Right cardiac atrium (tissue), 5 donors: Measurements from ENCODE around the gene MYOM1. TPM values are rescaled to one million over a fixed set of nuclear protein-coding genes. Genes with fewer than 3 reads are reported as not detected.
"Not testable (repeated sequence)": the region's sequence is repeated elsewhere in the genome, so short reads cannot be mapped to it uniquely, and the experiment has no call there.

Experiments
- ATAC-seq, 2 donors: fragments of 200-7000 bp; cut with Tn5 transposase; one replicate each; pipeline versions ENCODE4 v1.8.0 to v1.9.1; 2020; ENCODE audit warnings: moderate library complexity in 2 of 2, mild to moderate bottlenecking in 1 of 2
- DNase-seq, 3 donors: peaks; one replicate each; pipeline ENCODE4 v3.0.0-alpha.2; 2020
- H3K27ac ChIP-seq: one replicate; pipeline ENCODE4 v1.5.1; 2013; ENCODE audit warnings: mild to moderate bottlenecking, low read length, control low read depth, moderate library complexity
- H3K27me3 ChIP-seq: one replicate; pipeline ENCODE4 v1.6.1; 2013; ENCODE audit not compliant: control insufficient read depth, insufficient read depth
- H3K4me1 ChIP-seq: one replicate; pipeline ENCODE4 v1.6.1; 2013; ENCODE audit warnings: low read length; ENCODE audit not compliant: control insufficient read depth, insufficient read depth
- H3K4me3 ChIP-seq: one replicate; pipeline ENCODE4 v1.5.1; 2013; ENCODE audit warnings: low read length, control low read depth
- H3K9me3 ChIP-seq: one replicate; pipeline ENCODE4 v1.6.1; 2013; ENCODE audit warnings: low read length; ENCODE audit not compliant: control insufficient read depth
- WGBS: extraction: QIAGEN DNeasy Blood & Tissue Kit; methylation state at CpG from one replicate; pipeline ENCODE4 v1.1.7; 2013; 5-methylcytosine and 5-hydroxymethylcytosine counted together
- intact Hi-C, 4 donors: fragments of 100-400 bp; cut with DNase I; formaldehyde crosslinking; loops; one replicate each; pipeline versions ENCODE4 v1.11.0 to v1.14.0; 2022 to 2023
- polyA plus RNA-seq: library from polyadenylated mRNA; stranded (reverse); fragments of 200-250 nt; gene quantifications from one replicate; pipeline ENCODE4 v1.2.3, GENCODE V29; 2013
- total RNA-seq, 4 donors: library from RNA; stranded (reverse); fragmentation: NEBNext Ultra II Directional; extraction: Animal tissue kit (Norgen Biotek cat#: 25700); gene quantifications; one replicate each; pipeline ENCODE4 v1.2.1, GENCODE V29; 2021
- donor health status: healthy with polysubstance abuse.
- donor health status: DM: no; HTN: yes; CAD: no.
- donor health status: DM: no; HTN: no; CAD: no.
- donor health status: DM: no; HTN: yes; CAD: no; lungs with severe emphysema.
- donor health status: DM: yes; HTN: yes; CAD: no.

Gene MYOM1
- total and polyA plus RNA-seq, 5 donors, result 177 to 479 (median 337) TPM

DNA sequence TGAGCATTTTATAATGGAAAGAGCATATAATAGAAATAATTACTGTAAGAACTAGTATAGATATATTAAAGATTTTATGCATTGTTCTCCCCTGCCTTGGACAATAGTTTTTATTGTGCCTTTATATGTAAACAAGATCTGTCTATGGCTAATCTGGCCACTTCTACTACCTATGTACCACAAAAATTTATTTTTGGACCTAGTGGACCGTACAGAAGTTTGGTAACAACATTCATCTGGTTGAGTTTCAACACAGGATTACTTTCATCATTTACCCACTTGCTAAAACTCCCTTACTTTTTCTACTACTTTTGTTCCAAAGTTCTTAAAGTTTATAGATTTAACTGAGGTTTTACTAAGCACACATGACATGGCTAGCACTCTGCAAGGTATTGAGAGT is 13.2 kb upstream of the MYOM1 start:
- no peak overlapping the region for H3K4me3 ChIP-seq
- intact Hi-C loops, result no loop called here
- no peak overlapping the region for H3K27ac ChIP-seq
- 63% methylated on average over 1 of the region's 1 CpG for WGBS
- H3K27me3 ChIP-seq, result no peaks in the 10 kb centered on the region
- peaks cover 6% of the 10 kb centered on the region for H3K4me1 ChIP-seq
- no peak for ATAC-seq
- DNase-seq, result no peak
- no peaks in the 10 kb centered on the region for H3K9me3 ChIP-seq

DNA sequence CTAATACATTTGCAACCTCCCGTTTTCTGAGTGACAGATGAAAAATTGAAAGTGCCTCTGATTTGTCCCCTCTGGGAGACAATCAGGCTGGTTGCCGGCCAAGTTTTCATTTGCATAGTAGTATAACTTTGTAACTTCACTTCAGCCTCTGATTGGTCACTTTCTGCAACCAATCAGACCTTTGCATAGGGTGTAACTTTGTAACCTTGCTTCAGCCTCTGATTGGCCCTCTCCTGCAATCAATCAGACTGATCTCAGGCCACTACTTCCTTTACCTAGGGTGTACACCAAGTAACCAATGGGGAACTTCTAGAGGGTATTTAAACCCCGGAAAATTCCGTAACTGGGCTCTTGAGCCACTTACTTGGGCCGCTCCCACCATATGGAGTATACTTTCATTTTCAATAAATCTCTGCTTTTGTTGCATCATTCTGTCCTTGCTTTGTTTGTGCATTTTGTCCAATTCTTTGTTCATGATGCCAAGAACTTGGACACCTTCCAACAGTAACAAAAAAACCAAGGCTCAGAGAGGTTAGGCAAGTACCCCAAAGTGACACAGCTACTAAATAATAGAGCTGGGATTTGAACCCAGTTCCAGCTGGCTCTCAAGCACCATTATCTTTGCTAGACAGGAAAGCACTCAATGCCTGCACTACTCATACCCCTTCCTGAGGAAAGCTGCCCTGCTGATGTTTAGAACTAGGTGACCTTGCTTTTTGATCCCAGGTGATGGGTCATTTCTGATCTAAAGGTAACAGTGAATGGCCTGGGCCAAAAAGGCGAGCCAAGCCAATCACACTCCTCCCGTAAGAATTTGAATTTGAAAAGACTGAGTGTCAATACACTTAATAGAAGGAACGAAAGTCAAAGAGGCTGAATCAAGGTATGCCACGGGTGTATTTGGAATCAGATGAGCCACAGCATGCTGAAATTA is 10.9 kb upstream of the MYOM1 start:
- no peak for ATAC-seq
- Histone ChIP-seq H3K27ac (no peak overlapping the region), H3K4me1 (no peaks in the 10 kb centered on the region), H3K27me3 (no peaks in the 10 kb centered on the region), H3K4me3 (no peak overlapping the region), H3K9me3 (no peaks in the 10 kb centered on the region)
- WGBS, result 90% methylated on average over 9 of the region's 9 CpGs
- intact Hi-C loops, result no loop called here
- no peak for DNase-seq

DNA sequence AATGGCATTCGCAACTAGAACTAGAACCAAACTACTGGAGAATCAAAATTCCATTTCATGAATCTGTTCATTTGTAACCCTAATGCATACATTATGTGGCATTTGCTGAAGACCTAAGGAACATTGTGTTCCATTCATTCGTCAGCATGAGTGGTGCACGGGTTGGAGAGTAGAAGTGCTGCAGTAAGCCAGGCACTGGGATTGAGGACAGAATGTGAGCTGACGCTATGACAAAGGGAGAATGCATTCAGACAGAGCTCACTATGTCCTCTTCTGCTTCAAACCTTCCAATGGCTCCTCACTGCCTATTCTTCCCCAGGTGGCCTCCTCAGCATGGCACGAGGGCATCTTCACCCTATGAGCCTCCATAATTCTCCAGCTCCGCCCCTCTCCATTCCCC is 6.3 kb upstream of the MYOM1 start:
- no peaks in the 10 kb centered on the region for H3K27me3 ChIP-seq
- H3K27ac ChIP-seq, result no peak overlapping the region
- DNase-seq, result no peak
- H3K9me3 ChIP-seq, result no peaks in the 10 kb centered on the region
- H3K4me1 ChIP-seq, result no peaks in the 10 kb centered on the region
- ATAC-seq, result no peak
- no peak overlapping the region for H3K4me3 ChIP-seq
- intact Hi-C loops, result no loop called here
- 93% methylated on average over 6 of the region's 6 CpGs for WGBS

DNA sequence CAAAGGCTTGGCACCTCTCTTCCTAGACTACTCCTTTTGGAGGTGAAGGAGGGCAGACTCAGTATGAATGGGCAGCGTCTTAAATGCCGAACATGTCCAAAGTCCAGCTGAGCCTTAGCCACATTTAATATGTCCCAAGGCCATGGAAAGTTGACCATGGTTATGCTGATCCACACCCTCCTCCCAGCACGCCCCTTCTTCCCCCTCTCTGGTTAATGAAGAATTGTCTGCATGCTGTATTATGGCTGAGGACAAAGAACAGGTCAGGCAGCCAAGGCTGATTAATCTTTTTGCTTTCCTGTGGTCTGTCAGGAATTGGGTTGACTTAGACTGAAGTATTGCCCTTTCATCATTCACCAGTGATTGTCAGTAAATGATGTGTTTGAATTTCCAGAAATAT is 5.8 kb upstream of the MYOM1 start:
- H3K4me3 ChIP-seq, result no peak overlapping the region
- no peak overlapping the region for H3K27ac ChIP-seq
- ATAC-seq (no peak), DNase-seq (no peak)
- H3K4me1 ChIP-seq, result no peaks in the 10 kb centered on the region
- no peaks in the 10 kb centered on the region for H3K9me3 ChIP-seq
- intact Hi-C loops, result no loop called here
- WGBS, result 96% methylated on average over 3 of the region's 3 CpGs
- H3K27me3 ChIP-seq, result no peaks in the 10 kb centered on the region

DNA sequence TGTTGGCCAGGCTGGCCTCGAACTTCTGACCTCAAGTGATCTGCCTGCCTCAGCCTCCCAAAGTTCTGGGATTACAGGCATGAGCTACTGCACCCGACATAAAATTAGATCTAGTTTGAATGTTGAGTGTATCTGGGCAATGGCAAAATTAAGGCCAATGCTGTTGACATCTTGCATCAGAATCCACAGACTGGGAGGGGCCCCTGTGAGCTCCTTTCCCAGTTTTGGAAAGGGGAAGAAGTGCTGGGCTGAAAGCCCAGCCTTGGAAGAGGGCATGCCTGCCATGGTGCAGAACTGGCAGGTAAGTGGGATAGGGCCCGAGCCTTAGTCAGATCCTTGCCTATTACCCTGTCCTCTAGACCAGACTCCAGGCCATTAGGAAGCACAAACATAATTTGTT is 4.5 kb upstream of the MYOM1 start:
- Histone ChIP-seq H3K4me3 (no peak overlapping the region), H3K4me1 (no peaks in the 10 kb centered on the region), H3K27ac (no peak overlapping the region), H3K9me3 (no peaks in the 10 kb centered on the region), H3K27me3 (no peaks in the 10 kb centered on the region)
- WGBS, result 56% methylated on average over 3 of the region's 3 CpGs
- ATAC-seq (peak in 1 of 2 donors; percentile 29), DNase-seq (no peak)
- intact Hi-C loops, result no loop called here

DNA sequence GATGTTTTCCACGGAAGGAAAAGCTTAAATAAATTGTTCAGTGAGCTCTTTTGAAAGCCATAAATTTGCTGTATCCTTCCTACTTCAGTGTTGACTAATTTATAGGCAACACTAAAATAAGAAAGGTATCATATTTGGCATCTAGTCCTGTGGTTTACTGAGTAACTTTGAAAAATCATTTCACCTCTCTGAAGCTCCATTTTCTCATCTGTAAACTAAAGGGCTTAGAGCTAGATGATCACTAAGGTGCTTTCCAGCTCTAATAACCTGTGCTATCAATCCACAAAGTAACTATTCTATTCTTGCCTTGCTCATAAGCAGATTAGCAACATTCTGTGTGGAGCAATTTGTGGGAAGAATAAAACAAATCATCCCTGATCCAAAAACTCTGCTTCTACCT is 3.6 kb upstream of the MYOM1 start:
- 79% methylated on average over 1 of the region's 1 CpG for WGBS
- DNase-seq (no peak), ATAC-seq (no peak)
- no peak overlapping the region for H3K27ac ChIP-seq
- no peaks in the 10 kb centered on the region for H3K4me1 ChIP-seq
- H3K9me3 ChIP-seq, result no peaks in the 10 kb centered on the region
- no peak overlapping the region for H3K4me3 ChIP-seq
- intact Hi-C loops, result no loop called here
- H3K27me3 ChIP-seq, result no peaks in the 10 kb centered on the region

- DNase-seq, result no peak
- ATAC-seq, result no peak
- 82% methylated on average over 6 of the region's 6 CpGs for WGBS
- Histone ChIP-seq H3K4me1 (peaks cover 1% of the 10 kb centered on the region), H3K27me3 (no peaks in the 10 kb centered on the region), H3K27ac (no peak overlapping the region), H3K9me3 (no peaks in the 10 kb centered on the region), H3K4me3 (no peak overlapping the region)
- intact Hi-C loops, result no loop called here
These were observed 1.7 kb upstream of the MYOM1 start for GRCh38 chr18:3221496-3221895.

- WGBS, result 79% methylated on average over 4 of the region's 4 CpGs
- H3K4me3 ChIP-seq, result not testable (repeated sequence)
These were observed 1.1 kb upstream of the MYOM1 start for GRCh38 chr18:3220868-3221267.

DNA sequence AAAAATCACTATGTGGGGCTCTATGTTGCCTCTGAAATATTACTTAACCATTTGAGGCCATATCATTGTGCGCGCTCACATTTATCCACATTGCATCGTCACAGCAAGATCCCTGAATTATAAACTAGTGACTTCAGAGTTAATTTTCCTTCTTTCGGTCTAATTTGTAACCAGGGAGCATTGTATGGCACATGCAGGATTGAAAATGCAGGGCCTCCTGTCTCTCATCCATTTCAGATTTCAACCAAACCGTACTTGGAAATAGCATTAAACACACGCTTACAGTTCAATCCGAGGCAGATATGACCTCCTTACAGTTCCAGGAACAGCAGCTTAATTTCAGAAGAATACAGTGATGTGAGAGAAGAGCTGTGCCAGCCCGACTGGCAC is 532 bp downstream of the MYOM1 start:
- 40% methylated on average over 8 of the region's 8 CpGs for WGBS
- no peaks in the 10 kb centered on the region for H3K27me3 ChIP-seq
- H3K27ac ChIP-seq, result peak overlapping the region; percentile 96
- peaks cover 1% of the 10 kb centered on the region for H3K4me1 ChIP-seq
- DNase-seq (no peak), ATAC-seq (no peak)
- intact Hi-C loops, result no loop called here
- H3K4me3 ChIP-seq, result peak overlapping the region; percentile 86
- no peaks in the 10 kb centered on the region for H3K9me3 ChIP-seq

More at GRCh38 chr18:3220868-3221267, 1.1 kb upstream of the MYOM1 start:
- DNase-seq, H3K27me3 ChIP-seq, H3K4me1 ChIP-seq, intact Hi-C loops, H3K27ac ChIP-seq, H3K9me3 ChIP-seq, ATAC-seq: not testable (repeated sequence)

GRCh38 chr18:3218819-3219218 is 949 bp downstream of the MYOM1 start:
- DNase-seq, result no peak
- H3K9me3 ChIP-seq, result no peaks in the 10 kb centered on the region
- peaks cover 1% of the 10 kb centered on the region for H3K4me1 ChIP-seq
- intact Hi-C loops, result no loop called here
- peak overlapping the region; percentile 86 for H3K4me3 ChIP-seq
- no peak for ATAC-seq
- 34% methylated on average over 2 of the region's 2 CpGs for WGBS
- peak overlapping the region; percentile 96 for H3K27ac ChIP-seq
- no peaks in the 10 kb centered on the region for H3K27me3 ChIP-seq

- ATAC-seq (peak; percentile 53 to 65), DNase-seq (no peak)
- Histone ChIP-seq H3K4me1 (peaks cover 1% of the 10 kb centered on the region), H3K27me3 (no peaks in the 10 kb centered on the region), H3K4me3 (peak overlapping the region; percentile 74), H3K9me3 (no peaks in the 10 kb centered on the region), H3K27ac (peak overlapping the region; percentile 91)
- intact Hi-C loops, result no loop called here
- WGBS, result 23% methylated on average over 3 of the region's 3 CpGs
These were observed 1.7 kb downstream of the MYOM1 start for GRCh38 chr18:3217948-3218647.
